SU-DHL-6 (cell line): ENCODE measurements around the gene SLC39A9.

Experiments
- H2AFZ ChIP-seq: fragments of 200-600 bp; sonication (generic); 2 replicates; pipeline ENCODE4 v1.6.1; 2014; ENCODE audit warnings: low read depth, mild to moderate bottlenecking, moderate library complexity, mixed read lengths, antibody characterized with exemption, low read length; ENCODE audit not compliant: severe bottlenecking
- H3F3A ChIP-seq: fragments of 200-600 bp; shearing (Covaris generic); 2 replicates; pipeline ENCODE4 v1.6.0; 2016; ENCODE audit warnings: antibody characterized with exemption, mild to moderate bottlenecking; ENCODE audit not compliant: insufficient read depth
- H3K27ac ChIP-seq: fragments of 200-600 bp; sonication (generic); 2 replicates; pipeline ENCODE4 v1.5.1; 2016; ENCODE audit warnings: low read depth, mild to moderate bottlenecking, low read length, moderate library complexity, mixed read lengths
- H3K27me3 ChIP-seq: fragments of 200-600 bp; sonication (generic), shearing (Covaris generic); 2 replicates; pipeline ENCODE4 v1.6.0; 2014; ENCODE audit warnings: mild to moderate bottlenecking, low read length
- H3K36me3 ChIP-seq: fragments of 200-600 bp; sonication (generic); 2 replicates; pipeline ENCODE4 v1.6.1; 2014; ENCODE audit warnings: mild to moderate bottlenecking, low read length, mixed read lengths
- H3K4me2 ChIP-seq: fragments of 300-600, 200-600 bp; shearing (Covaris generic), sonication (generic); 2 replicates; pipeline ENCODE4 v1.6.0; 2014; ENCODE audit warnings: low read length, low read depth, mild to moderate bottlenecking; ENCODE audit not compliant: poor library complexity, severe bottlenecking
- H3K4me3 ChIP-seq: fragments of 200-600 bp; sonication (generic); 2 replicates; pipeline ENCODE4 v1.5.1; 2014; ENCODE audit warnings: antibody characterized with exemption, low read length, mild to moderate bottlenecking, mixed read lengths; ENCODE audit not compliant: insufficient read depth, poor library complexity, severe bottlenecking
- H3K79me2 ChIP-seq: fragments of 200-600 bp; sonication (generic); 2 replicates; pipeline ENCODE4 v1.6.1; 2014; ENCODE audit warnings: mild to moderate bottlenecking, low read length, moderate library complexity; ENCODE audit not compliant: insufficient read depth
- H3K9ac ChIP-seq: fragments of 200-600 bp; sonication (generic); 2 replicates; pipeline ENCODE4 v1.7.0; 2014; ENCODE audit warnings: mild to moderate bottlenecking, low read length
- H3K9me2 ChIP-seq: fragments of 200-600 bp; sonication (generic); replicated peaks from 2 replicates; pipeline ENCODE4 v1.6.1; 2014; ENCODE audit warnings: low read length; ENCODE audit not compliant: insufficient read depth
- H3K9me3 ChIP-seq: fragments of 200-600 bp; sonication (generic); 2 replicates; pipeline ENCODE4 v1.6.1; 2014; ENCODE audit warnings: low read length, mixed read lengths; ENCODE audit not compliant: insufficient read depth
- H4K20me1 ChIP-seq: fragments of 200-600 bp; sonication (generic); 2 replicates; pipeline ENCODE4 v1.6.1; 2014; ENCODE audit warnings: low read depth, mild to moderate bottlenecking, antibody characterized with exemption, low read length, moderate library complexity, mixed read lengths
- EZH2phosphoT487 ChIP-seq: fragments of 200-600 bp; sonication (generic), shearing (Covaris generic); conservative IDR thresholded peaks from 2 replicates; pipeline ENCODE4 v1.6.1; 2018; ENCODE audit warnings: mild to moderate bottlenecking, antibody characterized with exemption, low read length, moderate library complexity, mixed read lengths
- TF ChIP-seq, protein P1 (sequence below): fragments of 200-600 bp; sonication (generic); IDR thresholded peaks from one replicate; pipeline ENCODE4 v1.5.1; 2017; ENCODE audit warnings: antibody characterized with exemption, mild to moderate bottlenecking, low read length, moderate library complexity; ENCODE audit not compliant: insufficient read depth, poor library complexity, severe bottlenecking

Gene SLC39A9

DNA sequence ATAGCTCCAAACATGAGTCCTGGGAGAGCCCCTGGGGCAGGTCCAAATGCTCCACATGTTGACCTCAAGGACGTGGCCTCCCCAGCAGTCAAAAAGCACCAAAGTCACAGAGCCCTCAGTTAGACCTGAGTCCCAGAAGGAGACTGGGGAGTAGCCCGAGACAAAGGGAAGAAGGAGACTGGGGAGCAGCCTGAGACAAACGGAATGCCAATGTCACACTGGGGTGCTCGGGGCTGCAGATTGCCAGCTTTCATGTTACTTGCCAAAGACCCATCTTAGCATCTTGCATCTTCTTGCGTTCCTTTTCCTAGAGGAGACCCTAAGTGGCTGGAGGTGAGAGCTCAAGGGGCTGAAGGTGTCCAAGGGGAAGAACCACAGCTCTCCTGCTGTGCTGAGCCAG is 100.9 kb downstream of the SLC39A9 start:
- H3K36me3 ChIP-seq: no peaks in the 10 kb centered on the region
- TF ChIP-seq, protein P1, sequence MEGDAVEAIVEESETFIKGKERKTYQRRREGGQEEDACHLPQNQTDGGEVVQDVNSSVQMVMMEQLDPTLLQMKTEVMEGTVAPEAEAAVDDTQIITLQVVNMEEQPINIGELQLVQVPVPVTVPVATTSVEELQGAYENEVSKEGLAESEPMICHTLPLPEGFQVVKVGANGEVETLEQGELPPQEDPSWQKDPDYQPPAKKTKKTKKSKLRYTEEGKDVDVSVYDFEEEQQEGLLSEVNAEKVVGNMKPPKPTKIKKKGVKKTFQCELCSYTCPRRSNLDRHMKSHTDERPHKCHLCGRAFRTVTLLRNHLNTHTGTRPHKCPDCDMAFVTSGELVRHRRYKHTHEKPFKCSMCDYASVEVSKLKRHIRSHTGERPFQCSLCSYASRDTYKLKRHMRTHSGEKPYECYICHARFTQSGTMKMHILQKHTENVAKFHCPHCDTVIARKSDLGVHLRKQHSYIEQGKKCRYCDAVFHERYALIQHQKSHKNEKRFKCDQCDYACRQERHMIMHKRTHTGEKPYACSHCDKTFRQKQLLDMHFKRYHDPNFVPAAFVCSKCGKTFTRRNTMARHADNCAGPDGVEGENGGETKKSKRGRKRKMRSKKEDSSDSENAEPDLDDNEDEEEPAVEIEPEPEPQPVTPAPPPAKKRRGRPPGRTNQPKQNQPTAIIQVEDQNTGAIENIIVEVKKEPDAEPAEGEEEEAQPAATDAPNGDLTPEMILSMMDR: no peak
- no peak for TF ChIP-seq EZH2phosphoT487
- no peaks in the 10 kb centered on the region for H3K79me2 ChIP-seq
- no peak overlapping the region for H3K9ac ChIP-seq
- no peak overlapping the region for H3K4me2 ChIP-seq
- no peaks in the 10 kb centered on the region for H3F3A ChIP-seq
- H3K9me2 ChIP-seq: no peaks in the 10 kb centered on the region
- no peak overlapping the region for H2AFZ ChIP-seq
- no peaks in the 10 kb centered on the region for H3K9me3 ChIP-seq
- H4K20me1 ChIP-seq: no peaks in the 10 kb centered on the region
- H3K27ac ChIP-seq: no peak overlapping the region
- no peak overlapping the region for H3K4me3 ChIP-seq
- no peaks in the 10 kb centered on the region for H3K27me3 ChIP-seq

DNA sequence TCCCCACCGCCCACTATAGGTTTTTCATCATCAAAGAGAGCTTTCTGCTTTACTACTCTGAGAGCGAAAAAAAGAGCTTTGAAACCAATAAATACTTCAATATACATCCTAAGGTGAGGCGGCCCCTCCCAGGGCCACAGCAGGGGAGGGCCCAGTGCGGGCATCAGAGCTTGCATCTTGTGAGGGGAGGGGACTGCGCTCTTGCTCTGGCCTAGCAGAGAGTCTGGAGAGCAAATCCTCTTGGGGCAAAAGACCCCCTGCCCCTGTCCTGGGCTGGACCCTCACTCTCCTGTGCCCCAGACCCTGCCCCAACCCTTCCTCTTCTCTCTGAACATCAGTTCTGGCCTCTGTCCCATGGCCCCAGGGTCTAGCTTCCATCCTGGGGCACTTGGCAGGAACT is 101.6 kb downstream of the SLC39A9 start:
- Histone ChIP-seq H3K27ac (no peak overlapping the region), H4K20me1 (no peaks in the 10 kb centered on the region), H3K9ac (no peak overlapping the region), H3K27me3 (no peaks in the 10 kb centered on the region), H3K9me3 (no peaks in the 10 kb centered on the region), H3K4me2 (no peak overlapping the region), H3K9me2 (no peaks in the 10 kb centered on the region), H2AFZ (no peak overlapping the region), H3K4me3 (no peak overlapping the region), H3K79me2 (no peaks in the 10 kb centered on the region), H3F3A (no peaks in the 10 kb centered on the region), H3K36me3 (no peaks in the 10 kb centered on the region)
- no peak for TF ChIP-seq EZH2phosphoT487

DNA sequence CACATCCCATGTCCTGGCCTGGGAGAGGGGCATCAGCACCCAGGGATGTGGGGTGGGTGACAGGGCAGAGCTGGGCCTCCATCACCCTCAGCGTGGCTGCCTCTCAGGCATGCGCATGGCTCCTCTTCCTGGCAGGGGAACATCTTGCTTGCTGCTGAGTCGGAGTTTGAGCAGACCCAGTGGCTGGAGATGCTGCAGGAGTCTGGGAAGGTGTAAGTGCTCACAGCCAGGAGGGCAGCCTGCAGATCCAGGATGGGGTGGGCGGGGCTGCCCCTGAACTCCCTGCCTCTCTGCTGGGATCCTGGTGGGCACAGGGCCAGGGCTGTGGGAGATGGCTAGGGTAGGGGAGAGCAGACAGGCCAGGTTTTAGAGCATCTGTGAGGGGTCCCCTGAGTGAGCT is 102.2 kb downstream of the SLC39A9 start:
- H3K9me2 ChIP-seq: no peaks in the 10 kb centered on the region

DNA sequence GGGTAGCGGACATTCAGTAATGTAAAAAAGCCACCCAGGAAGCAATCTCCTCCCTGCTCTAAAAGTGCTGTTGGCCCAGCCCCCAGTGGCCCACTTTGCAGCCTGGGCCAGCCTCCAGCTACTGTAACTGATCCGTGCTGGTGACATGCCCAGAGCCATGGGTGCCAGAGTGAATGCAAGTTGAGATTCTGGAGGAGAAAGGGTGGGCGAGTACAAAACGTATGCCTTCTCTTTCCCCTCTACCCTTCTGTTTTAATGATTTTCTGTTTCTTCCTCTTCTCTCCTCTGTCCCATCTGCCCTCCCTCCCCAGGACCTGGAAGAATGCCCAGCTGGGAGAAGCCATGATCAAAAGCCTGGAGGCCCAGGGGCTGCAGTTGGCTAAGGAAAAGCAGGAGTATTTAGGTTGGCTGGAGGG is 102.9 kb downstream of the SLC39A9 start:
- Histone ChIP-seq H3K27me3 (no peaks in the 10 kb centered on the region), H3K4me3 (no peak overlapping the region), H3K4me2 (no peak overlapping the region), H3K9me2 (no peaks in the 10 kb centered on the region), H3K9me3 (no peaks in the 10 kb centered on the region), H3K36me3 (no peaks in the 10 kb centered on the region), H3K27ac (no peak overlapping the region), H3K9ac (no peak overlapping the region), H3K79me2 (no peaks in the 10 kb centered on the region), H3F3A (no peaks in the 10 kb centered on the region), H2AFZ (no peak overlapping the region), H4K20me1 (no peaks in the 10 kb centered on the region)
- TF ChIP-seq, protein P1: no peak
- no peak for TF ChIP-seq EZH2phosphoT487

More for the DNA sequence above, 102.2 kb downstream of the SLC39A9 start:
- Histone ChIP-seq H3K4me3 (no peak overlapping the region), H3K27ac (no peak overlapping the region), H3K36me3 (no peaks in the 10 kb centered on the region), H3F3A (no peaks in the 10 kb centered on the region), H4K20me1 (no peaks in the 10 kb centered on the region), H3K4me2 (no peak overlapping the region), H3K27me3 (no peaks in the 10 kb centered on the region), H3K9me3 (no peaks in the 10 kb centered on the region), H3K79me2 (no peaks in the 10 kb centered on the region), H2AFZ (no peak overlapping the region), H3K9ac (no peak overlapping the region)
- TF ChIP-seq EZH2phosphoT487: no peak
- TF ChIP-seq, protein P1: no peak
